H9 (cell line): ENCODE results near the gene AHDC1. TPM values are rescaled to one million over a fixed set of nuclear protein-coding genes. Genes with fewer than 3 reads are reported as not detected.
A peak's percentile ranks its signal among the peaks of the same experiment; 100 is the strongest.

ENCODE experiments used
- DNase-seq: peaks from one replicate; pipeline ENCODE4 v3.0.0-alpha.2; 2017
- H2AFZ ChIP-seq: one replicate; pipeline ENCODE4 v1.6.1; 2013; ENCODE audit warnings: mild to moderate bottlenecking, low read length, control low read depth, moderate library complexity
- H2AK5ac ChIP-seq: 2 replicates; pipeline ENCODE4 v1.6.1; 2013; ENCODE audit warnings: low read length, control low read depth, mixed read lengths; ENCODE audit not compliant: insufficient read length
- H2BK120ac ChIP-seq: one replicate; pipeline ENCODE4 v1.6.1; 2013; ENCODE audit warnings: low read depth, mild to moderate bottlenecking, low read length, control low read depth, inconsistent platforms; ENCODE audit not compliant: poor library complexity, severe bottlenecking
- H2BK12ac ChIP-seq: 2 replicates; pipeline ENCODE4 v1.6.1; 2013; ENCODE audit warnings: low read length, control low read depth, mixed read lengths, low read depth; ENCODE audit not compliant: insufficient read length
- H2BK15ac ChIP-seq: 2 replicates; pipeline ENCODE4 v1.6.1; 2013; ENCODE audit warnings: low read depth, low read length, control low read depth
- H2BK20ac ChIP-seq: one replicate; pipeline ENCODE4 v1.6.1; 2013; ENCODE audit warnings: low read depth, mild to moderate bottlenecking, low read length, control low read depth, inconsistent platforms; ENCODE audit not compliant: poor library complexity, severe bottlenecking
- H2BK5ac ChIP-seq: 2 replicates; pipeline ENCODE4 v1.6.1; 2013; ENCODE audit warnings: low read length, control low read depth, mixed read lengths; ENCODE audit not compliant: insufficient read length
- H3K14ac ChIP-seq: 2 replicates; pipeline ENCODE4 v1.6.1; 2013; ENCODE audit warnings: low read length, control low read depth; ENCODE audit not compliant: insufficient read depth
- H3K18ac ChIP-seq: 2 replicates; pipeline ENCODE4 v1.6.1; 2013; ENCODE audit warnings: low read depth, mild to moderate bottlenecking, mixed read lengths, low read length, control low read depth; ENCODE audit not compliant: insufficient read length
- H3K23ac ChIP-seq: 2 replicates; pipeline ENCODE4 v1.6.1; 2013; ENCODE audit warnings: low read length, control low read depth, mixed read lengths, low read depth; ENCODE audit not compliant: insufficient read length
- H3K23me2 ChIP-seq: 2 replicates; pipeline ENCODE4 v1.6.1; 2013; ENCODE audit warnings: low read depth, mild to moderate bottlenecking, mixed read lengths, low read length, control low read depth; ENCODE audit not compliant: insufficient read length, poor library complexity, severe bottlenecking
- H3K27ac ChIP-seq: 2 replicates; pipeline ENCODE4 v1.5.1; 2013; ENCODE audit warnings: low read length, control low read depth, mixed read lengths, low read depth; ENCODE audit not compliant: insufficient read length
- H3K27me3 ChIP-seq: 2 replicates; pipeline ENCODE4 v1.6.1; 2013; ENCODE audit warnings: low read length, control low read depth, inconsistent platforms; ENCODE audit not compliant: insufficient read depth
- H3K4ac ChIP-seq: 2 replicates; pipeline ENCODE4 v1.6.1; 2013; ENCODE audit warnings: low read depth, mild to moderate bottlenecking, control low read depth, inconsistent platforms, low read length, moderate library complexity
- H3K4me1 ChIP-seq: 2 replicates; pipeline ENCODE4 v1.6.1; 2013; ENCODE audit warnings: low read length, control low read depth, inconsistent platforms; ENCODE audit not compliant: insufficient read depth
- H3K4me2 ChIP-seq: 2 replicates; pipeline ENCODE4 v1.6.1; 2013; ENCODE audit warnings: low read length, control low read depth, mixed read lengths; ENCODE audit not compliant: insufficient read length, insufficient read depth
- H3K56ac ChIP-seq: 2 replicates; pipeline ENCODE4 v1.6.1; 2013; ENCODE audit warnings: low read depth, mild to moderate bottlenecking, mixed read lengths, low read length, control low read depth; ENCODE audit not compliant: insufficient read length
- H3K79me1 ChIP-seq: 2 replicates; pipeline ENCODE4 v1.6.1; 2013; ENCODE audit warnings: low read depth, mild to moderate bottlenecking, moderate library complexity, low read length, control low read depth, inconsistent platforms; ENCODE audit not compliant: insufficient read depth, poor library complexity, severe bottlenecking
- H3K79me2 ChIP-seq: 2 replicates; pipeline ENCODE4 v1.6.1; 2013; ENCODE audit warnings: low read length, control low read depth, inconsistent platforms; ENCODE audit not compliant: insufficient read depth
- H3K9ac ChIP-seq: 2 replicates; pipeline ENCODE4 v1.6.1; 2013; ENCODE audit warnings: low read length, control low read depth, mixed read lengths; ENCODE audit not compliant: insufficient read length; ENCODE audit errors: extremely low read depth
- H3K9me3 ChIP-seq: one replicate; pipeline ENCODE4 v1.6.1; 2013; ENCODE audit warnings: low read depth, low read length, inconsistent platforms; ENCODE audit not compliant: control insufficient read depth
- H3T11ph ChIP-seq: one replicate; pipeline ENCODE4 v1.6.1; 2013; ENCODE audit warnings: mild to moderate bottlenecking, low read length, control low read depth, inconsistent platforms
- H4K20me1 ChIP-seq: one replicate; pipeline ENCODE4 v1.6.1; 2013; ENCODE audit not compliant: control insufficient read depth, insufficient read length, insufficient read depth
- H4K5ac ChIP-seq: 2 replicates; pipeline ENCODE4 v1.6.1; 2013; ENCODE audit warnings: low read depth, mild to moderate bottlenecking, mixed read lengths, low read length, control low read depth; ENCODE audit not compliant: insufficient read length
- H4K8ac ChIP-seq: replicated peaks from 2 replicates; pipeline ENCODE4 v1.6.1; 2013; ENCODE audit warnings: low read length, control low read depth, mixed read lengths, low read depth; ENCODE audit not compliant: insufficient read length
- H4K91ac ChIP-seq: 2 replicates; pipeline ENCODE4 v1.6.1; 2013; ENCODE audit warnings: low read depth, mild to moderate bottlenecking, moderate library complexity, mixed read lengths, low read length, control low read depth; ENCODE audit not compliant: insufficient read length
- H3K27ac Mint-ChIP-seq, 3 experiments: 2 replicates in 2 of 3; 3 replicates in 1 of 3; pipeline ENCODE4 v1.8.0; 2020 to 2021; ENCODE audit warnings: mixed read lengths in 3 of 3, mild to moderate bottlenecking in 1 of 3, moderate library complexity in 1 of 3
- H3K27me3 Mint-ChIP-seq: 2 replicates; pipeline ENCODE4 v1.8.0; 2021; ENCODE audit warnings: low read depth, mild to moderate bottlenecking, moderate library complexity, mixed read lengths
- H3K36me3 Mint-ChIP-seq, 3 experiments: 2 replicates in 2 of 3; 3 replicates in 1 of 3; pipeline ENCODE4 v1.8.0; 2020 to 2021; ENCODE audit warnings: low read depth in 3 of 3, mixed read lengths in 3 of 3; ENCODE audit not compliant: insufficient read depth in 1 of 3
- H3K4me1 Mint-ChIP-seq, 2 experiments: 2 replicates each; pipeline ENCODE4 v1.8.0; 2020; ENCODE audit warnings: mixed read lengths in 2 of 2
- H3K4me3 Mint-ChIP-seq, 2 experiments: 2 replicates in 1 of 2; 3 replicates in 1 of 2; pipeline ENCODE4 v1.8.0; 2020 to 2021; ENCODE audit warnings: mild to moderate bottlenecking in 2 of 2, mixed read lengths in 2 of 2, moderate library complexity in 1 of 2
- H3K9me3 Mint-ChIP-seq, 2 experiments: 2 replicates in 1 of 2; 3 replicates in 1 of 2; pipeline ENCODE4 v1.8.0; 2020; ENCODE audit warnings: mild to moderate bottlenecking in 2 of 2, mixed read lengths in 2 of 2, moderate library complexity in 1 of 2
- WGBS: extraction: QIAGEN DNeasy Blood & Tissue Kit; methylation state at CpG from one replicate; pipeline ENCODE4 v1.1.7; 2013; ENCODE audit warnings: missing lambda C conversion rate, low lambda C conversion rate, mixed read lengths; ENCODE audit not compliant: insufficient read length; ENCODE audit errors: extremely low coverage; 5-methylcytosine and 5-hydroxymethylcytosine counted together
- total RNA-seq: library from RNA; stranded (reverse); gene quantifications from 2 replicates; pipeline ENCODE4 v1.2.1, GENCODE V29; 2021
- TF ChIP-seq, protein P1 (sequence below): fragments of 200-600 bp; sonication (generic); conservative IDR thresholded peaks from 3 replicates; pipeline ENCODE4 v1.8.0; 2021; ENCODE audit warnings: antibody characterized with exemption, mild to moderate bottlenecking

Gene AHDC1
- total RNA-seq, 1 experiment from 2014 or later, result 29.4 TPM

GRCh38 chr1:27485363-27485762 is 118.6 kb downstream of the AHDC1 start:
- no CpG with 5 or more reads among the region's 1 CpG for WGBS
- Histone ChIP-seq H3K9me3 (no peaks in the 10 kb centered on the region), H4K91ac (no peak overlapping the region), H2BK120ac (no peak overlapping the region), H4K8ac (no peak overlapping the region), H3K4ac (no peak overlapping the region), H2AK5ac (no peak overlapping the region), H3K23ac (no peak overlapping the region), H3K23me2 (peaks cover 4% of the 10 kb centered on the region), H3K27ac (no peak overlapping the region), H3K4me1 (no peaks in the 10 kb centered on the region), H3K18ac (no peak overlapping the region), H3T11ph (no peak overlapping the region), H3K27me3 (no peaks in the 10 kb centered on the region), H4K5ac (no peak overlapping the region), H2BK15ac (no peak overlapping the region), H2BK5ac (no peak overlapping the region), H3K79me1 (peaks cover 2% of the 10 kb centered on the region), H2BK12ac (no peak overlapping the region), H3K79me2 (peaks cover 15% of the 10 kb centered on the region; the same call in 1 of the 2 replicates), H2BK20ac (no peak overlapping the region), H3K56ac (no peak overlapping the region), H3K9ac (no peak overlapping the region), H2AFZ (no peak overlapping the region), H3K4me2 (no peak overlapping the region), H4K20me1 (no peaks in the 10 kb centered on the region), H3K14ac (no peak overlapping the region)
- DNase-seq, result no peak
- Mint-ChIP-seq H3K36me3 (peaks cover 0 to 3% (median 0%) of the 10 kb centered on the region in 3 experiments; a peak in 2 of 7 replicates), H3K4me1 (peaks cover 22 to 28% of the 10 kb centered on the region in 2 experiments), H3K9me3 (no peaks in the 10 kb centered on the region), H3K4me3 (no peak overlapping the region), H3K27ac (peak overlapping the region in 1 of 3 experiments; percentile 39; a peak in 1 of 7 replicates), H3K27me3 (no peaks in the 10 kb centered on the region)
- TF ChIP-seq, protein P1, sequence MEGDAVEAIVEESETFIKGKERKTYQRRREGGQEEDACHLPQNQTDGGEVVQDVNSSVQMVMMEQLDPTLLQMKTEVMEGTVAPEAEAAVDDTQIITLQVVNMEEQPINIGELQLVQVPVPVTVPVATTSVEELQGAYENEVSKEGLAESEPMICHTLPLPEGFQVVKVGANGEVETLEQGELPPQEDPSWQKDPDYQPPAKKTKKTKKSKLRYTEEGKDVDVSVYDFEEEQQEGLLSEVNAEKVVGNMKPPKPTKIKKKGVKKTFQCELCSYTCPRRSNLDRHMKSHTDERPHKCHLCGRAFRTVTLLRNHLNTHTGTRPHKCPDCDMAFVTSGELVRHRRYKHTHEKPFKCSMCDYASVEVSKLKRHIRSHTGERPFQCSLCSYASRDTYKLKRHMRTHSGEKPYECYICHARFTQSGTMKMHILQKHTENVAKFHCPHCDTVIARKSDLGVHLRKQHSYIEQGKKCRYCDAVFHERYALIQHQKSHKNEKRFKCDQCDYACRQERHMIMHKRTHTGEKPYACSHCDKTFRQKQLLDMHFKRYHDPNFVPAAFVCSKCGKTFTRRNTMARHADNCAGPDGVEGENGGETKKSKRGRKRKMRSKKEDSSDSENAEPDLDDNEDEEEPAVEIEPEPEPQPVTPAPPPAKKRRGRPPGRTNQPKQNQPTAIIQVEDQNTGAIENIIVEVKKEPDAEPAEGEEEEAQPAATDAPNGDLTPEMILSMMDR, result no peak

Other genes starting within 250 kb of the AHDC1 start
- gene MAP3K6, start 237.2 kb downstream of the AHDC1 start, total RNA-seq, result 7.0 and 7.7 TPM in 2 replicates
- gene FCN3, start 229.3 kb downstream of the AHDC1 start, total RNA-seq, result 0.22 TPM in 2 replicates
- gene CD164L2, start 220.8 kb downstream of the AHDC1 start, total RNA-seq, result 1.2 and 1.5 TPM in 2 replicates
- 4.3 and 4.4 TPM in 2 replicates for gene GPR3, start 211.5 kb downstream of the AHDC1 start, total RNA-seq
- 65.9 and 69.2 TPM in 2 replicates for gene WASF2, start 114.0 kb downstream of the AHDC1 start, total RNA-seq
- gene FGR, start 31.0 kb upstream of the AHDC1 start, total RNA-seq, result 0.15 TPM in 1 of 2 replicates, not detected in the other
- gene IFI6, start 68.0 kb upstream of the AHDC1 start, total RNA-seq, result 4.3 and 6.4 TPM in 2 replicates
- 10.6 and 12.3 TPM in 2 replicates for gene FAM76A, start 121.8 kb upstream of the AHDC1 start, total RNA-seq
- gene STX12, start 169.1 kb upstream of the AHDC1 start, total RNA-seq, result 9.9 and 10.6 TPM in 2 replicates
- 58.8 and 59.9 TPM in 2 replicates for gene PPP1R8, start 226.6 kb upstream of the AHDC1 start, total RNA-seq